AG08395 (cell line): ENCODE results near the gene KCTD1.

Experiments used
- DNase-seq: peaks from one replicate; pipeline ENCODE4 v3.0.0; 2012; ENCODE audit warnings: mixed read lengths, low spot score

The KCTD1 gene

DNA sequence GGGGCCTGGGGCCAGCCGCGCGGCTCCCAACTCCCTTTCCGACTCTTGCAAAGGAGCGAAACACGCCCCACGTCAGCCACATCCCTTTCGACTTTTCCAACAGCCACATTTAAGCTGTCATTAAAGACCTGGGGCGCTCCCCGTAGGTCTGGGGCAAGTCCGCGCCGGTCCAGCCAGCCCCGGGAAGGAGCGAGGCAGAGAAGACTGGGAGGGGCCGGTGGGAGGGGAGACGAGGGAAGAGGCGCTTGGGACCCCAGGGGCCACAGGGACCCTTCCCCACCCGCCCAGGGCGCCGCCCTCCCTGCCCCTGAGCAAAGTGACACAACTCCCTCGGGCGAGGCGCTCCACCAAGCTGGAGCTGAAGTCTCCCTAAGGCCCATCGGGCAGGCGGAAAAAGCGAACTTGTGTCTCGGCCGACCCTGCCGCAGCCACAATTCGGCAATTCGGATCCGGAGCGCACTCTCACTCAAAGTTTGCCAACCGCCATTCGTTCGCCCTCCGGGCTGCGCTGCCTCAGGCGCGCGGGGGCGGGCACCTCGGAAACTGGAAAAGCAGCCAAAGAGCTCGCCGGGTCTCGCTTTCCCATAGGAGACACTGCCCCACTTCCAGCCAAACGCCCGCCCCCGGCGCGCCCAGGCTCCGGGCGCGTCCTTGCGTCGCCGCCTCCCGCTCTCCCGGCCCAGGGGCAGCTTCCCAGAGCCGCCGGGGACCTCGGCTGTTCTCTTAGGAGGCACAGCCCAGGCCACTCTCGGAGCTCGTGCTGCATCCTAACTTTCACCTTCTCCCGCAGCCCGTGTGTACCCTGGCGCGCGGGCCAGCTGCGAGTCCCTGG is 1.1 kb upstream of the KCTD1 start:
- peak; percentile 62 for DNase-seq

GRCh38 chr18:26547646-26548414 is 523 bp downstream of the KCTD1 start:
- peak; percentile 50 for DNase-seq

GRCh38 chr18:26546875-26547645 is 1.3 kb downstream of the KCTD1 start:
- no peak for DNase-seq

DNA sequence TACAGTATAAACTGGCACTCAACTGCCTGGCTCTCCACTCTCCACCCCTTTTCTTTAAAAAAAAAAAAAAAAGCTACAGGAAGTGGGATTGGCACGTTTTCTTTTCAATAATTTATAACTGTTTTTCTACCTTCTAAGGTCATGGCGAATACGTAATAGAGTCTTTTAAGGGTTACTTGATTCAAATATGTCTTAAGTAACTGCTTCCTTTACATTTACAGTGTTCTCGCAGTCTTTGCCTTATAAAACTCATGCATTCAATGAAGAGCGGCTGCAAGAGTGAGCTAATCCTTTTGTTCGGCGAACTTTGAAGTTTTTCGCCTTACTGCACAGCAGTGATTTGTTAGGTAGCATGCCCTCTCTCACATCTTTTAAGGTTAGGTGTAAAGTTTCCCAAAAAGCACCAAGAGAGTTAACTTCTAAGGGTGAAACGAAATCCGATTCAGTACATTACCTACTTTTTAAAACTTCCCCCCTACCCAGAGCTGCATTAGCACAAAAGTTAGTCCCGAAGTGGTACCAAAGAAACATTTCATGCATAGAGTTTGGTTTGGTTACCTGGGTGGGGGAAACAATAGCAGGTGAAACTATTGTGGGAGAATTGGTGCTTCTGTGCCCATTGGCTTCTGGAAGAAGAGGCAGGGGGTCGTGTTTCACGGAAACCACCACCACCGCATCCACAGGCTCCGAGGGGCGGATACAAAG is 2.0 kb downstream of the KCTD1 start:
- DNase-seq = no peak

DNA sequence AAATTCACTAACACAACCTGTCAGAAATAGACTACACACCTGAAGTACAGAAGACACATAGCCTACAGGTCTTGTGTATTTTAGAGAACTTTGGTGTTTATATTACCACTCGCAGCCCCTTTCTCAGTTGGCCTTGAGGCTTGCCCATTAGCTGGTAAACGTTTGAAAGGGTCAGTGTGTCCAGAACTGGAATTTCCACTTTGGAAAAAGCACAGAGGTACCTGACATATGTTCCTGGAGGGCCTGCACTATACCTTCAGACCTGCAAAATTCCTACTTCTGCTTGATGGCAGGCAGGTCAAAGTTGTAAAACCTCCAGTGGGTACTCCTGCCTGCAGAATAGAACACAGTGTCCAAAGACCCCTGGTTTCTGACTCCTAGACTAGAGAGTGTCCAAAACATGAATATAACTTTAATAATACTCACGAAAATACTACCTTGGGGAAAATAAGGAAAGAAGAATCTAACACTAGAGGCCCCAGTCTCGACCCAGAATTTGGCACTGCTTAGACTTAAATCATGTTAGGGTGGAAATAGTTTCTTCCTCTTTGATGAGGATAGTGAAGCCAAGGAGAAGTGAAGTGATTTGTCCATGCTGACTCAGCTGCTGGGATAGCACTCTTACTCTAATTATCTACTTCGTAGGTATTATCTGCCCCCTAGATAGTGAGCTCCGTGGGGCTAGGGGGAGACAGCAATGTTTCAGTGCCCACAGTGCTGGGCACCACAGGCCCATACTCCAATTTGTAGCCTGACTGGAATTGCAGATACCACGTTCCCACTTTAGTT is 2.8 kb downstream of the KCTD1 start:
- DNase-seq = no peak

- DNase-seq = no peak
These were observed 3.9 kb downstream of the KCTD1 start for GRCh38 chr18:26544451-26544850.

- no peak for DNase-seq
These were observed 5.0 kb downstream of the KCTD1 start for GRCh38 chr18:26543373-26543772.

GRCh38 chr18:26540043-26540628 is 8.2 kb downstream of the KCTD1 start:
- DNase-seq = peak; percentile 46

- DNase-seq = no peak
These were observed 9.8 kb downstream of the KCTD1 start for GRCh38 chr18:26538524-26538923.

- DNase-seq = no peak
These were observed 11.7 kb downstream of the KCTD1 start for GRCh38 chr18:26536664-26537063.

GRCh38 chr18:26536032-26536431 is 12.3 kb downstream of the KCTD1 start:
- DNase-seq = peak; percentile 21

DNA sequence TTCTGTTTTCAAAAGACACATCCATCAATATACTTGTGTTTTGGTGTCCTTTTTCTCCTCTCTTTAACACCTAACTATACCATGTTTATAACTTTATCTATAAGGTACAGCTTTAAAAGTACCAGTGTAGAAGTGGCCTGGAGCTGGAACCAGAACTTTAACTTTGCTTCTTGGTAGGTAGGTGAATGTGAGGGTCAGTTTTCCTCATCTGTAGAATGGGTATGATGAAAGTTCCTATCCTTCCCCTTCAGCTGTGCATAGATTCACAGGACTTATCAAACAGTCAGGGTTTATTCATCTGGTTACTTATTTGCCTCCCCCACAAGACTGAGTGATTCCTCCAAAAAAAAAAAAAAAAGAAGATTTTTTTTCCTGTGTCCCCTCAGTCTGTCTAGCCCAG is 12.7 kb downstream of the KCTD1 start:
- no peak for DNase-seq

DNA sequence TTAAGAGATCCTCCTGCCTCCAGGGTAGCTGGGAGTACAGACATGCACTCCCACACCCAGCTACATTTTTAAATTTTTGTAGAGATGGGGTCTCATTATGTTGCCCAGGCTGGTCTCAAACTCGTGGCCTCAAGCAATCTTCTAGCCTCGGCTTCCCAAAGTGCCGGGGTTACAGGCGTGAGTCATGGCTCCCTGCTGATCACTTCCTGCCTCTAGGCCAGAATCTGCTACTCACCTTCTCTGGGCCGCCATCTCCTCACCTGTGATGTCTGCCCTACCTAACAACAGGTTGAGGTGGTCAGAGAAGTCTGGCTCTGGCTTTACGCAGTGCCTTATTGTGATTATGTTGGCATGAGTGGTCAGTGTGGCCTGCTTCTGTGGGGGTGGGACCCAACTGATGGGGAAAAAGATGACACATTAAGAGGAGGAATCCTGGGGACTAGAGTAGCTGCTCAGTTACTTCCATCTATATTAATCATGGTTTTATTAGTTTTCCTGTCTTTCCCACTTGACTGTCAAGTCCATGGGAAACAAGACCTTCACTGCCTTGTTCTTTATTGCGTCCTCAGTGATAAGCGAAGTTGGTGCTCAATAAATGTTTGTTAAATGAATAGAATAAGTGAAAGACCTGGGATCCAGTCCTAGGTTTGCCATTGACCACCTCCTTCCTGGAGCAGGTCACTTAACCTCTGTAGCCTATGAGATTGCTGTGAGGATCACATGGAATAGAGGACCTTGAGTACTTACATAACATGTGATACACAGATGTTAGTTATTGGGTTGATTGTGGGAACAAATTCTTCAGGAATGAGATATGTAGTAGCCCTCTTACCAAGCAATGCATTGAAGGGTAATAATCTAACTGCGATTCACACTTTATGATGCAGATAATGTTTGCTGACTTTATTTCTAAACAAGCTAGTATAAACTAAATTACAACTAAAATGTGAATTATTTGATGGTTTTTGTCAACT is 15.7 kb downstream of the KCTD1 start:
- DNase-seq = no peak

- DNase-seq = no peak
These were observed 16.6 kb downstream of the KCTD1 start for GRCh38 chr18:26531605-26532298.

- DNase-seq = no peak
These were observed 21.5 kb downstream of the KCTD1 start for GRCh38 chr18:26526966-26527234.

GRCh38 chr18:26526128-26526965 is 22.0 kb downstream of the KCTD1 start:
- DNase-seq = no peak

DNA sequence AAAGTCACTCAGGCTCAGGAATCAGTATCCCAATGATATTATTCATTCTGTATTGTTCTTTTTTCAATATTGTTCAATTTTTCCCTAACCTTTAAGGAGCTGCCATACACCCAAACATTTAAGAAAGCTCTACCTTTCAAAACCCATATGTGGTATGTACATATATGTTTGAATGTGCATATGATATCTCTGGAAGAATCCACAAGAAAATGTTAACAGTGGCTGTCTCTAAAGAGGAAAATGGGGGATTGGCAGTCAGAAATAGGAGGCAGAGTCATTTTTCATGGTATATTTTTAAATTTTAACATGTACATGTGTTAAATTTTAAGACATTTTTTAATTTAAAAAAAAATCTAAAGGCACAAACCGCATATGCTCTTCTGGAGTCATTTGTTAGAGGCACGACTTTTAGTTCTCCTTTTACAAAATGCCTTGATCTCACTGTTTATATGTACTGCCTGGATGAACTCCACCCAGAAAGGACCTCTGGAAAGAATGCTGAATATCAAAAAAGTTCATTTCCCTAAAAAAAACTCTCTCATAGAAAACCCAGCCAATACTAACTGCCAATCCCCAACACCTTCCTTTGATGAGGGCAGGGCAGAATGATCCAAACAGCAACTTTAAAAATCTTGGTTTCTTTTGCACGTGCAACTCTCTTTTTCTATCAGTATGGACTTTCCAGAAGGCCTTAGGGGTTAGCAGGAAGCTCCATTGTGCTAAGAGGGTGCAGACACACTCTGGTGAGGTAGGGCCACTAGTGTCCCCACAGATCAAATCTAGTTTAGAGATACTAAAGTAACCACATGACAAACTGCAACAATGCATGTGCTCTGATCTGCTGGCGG is 23.6 kb downstream of the KCTD1 start:
- DNase-seq = no peak
